GDM1 (cell line): Measurements from ENCODE around the gene PERM1.

Source experiments
- DNase-seq: peaks from one replicate; lab custom pipeline; 2025; lab: John Stamatoyannopoulos, UW

Gene PERM1

GRCh38 chr1:932776-933602 is 48.9 kb downstream of the PERM1 start:
- DNase-seq, result no peak

- DNase-seq, result no peak
These were observed 49.8 kb downstream of the PERM1 start for GRCh38 chr1:932173-932510.

- no peak for DNase-seq
These were observed 50.3 kb downstream of the PERM1 start for GRCh38 chr1:931380-932172.

- DNase-seq, result no peak
These were observed 51.2 kb downstream of the PERM1 start for GRCh38 chr1:930633-931138.

- no peak for DNase-seq
These were observed 51.9 kb downstream of the PERM1 start for GRCh38 chr1:929712-930632.

GRCh38 chr1:928825-929661 is 52.9 kb downstream of the PERM1 start:
- no peak for DNase-seq

GRCh38 chr1:927748-928147 is 54.1 kb downstream of the PERM1 start:
- DNase-seq, result no peak

GRCh38 chr1:927234-927633 is 54.7 kb downstream of the PERM1 start:
- no peak for DNase-seq

GRCh38 chr1:925561-926421 is 56.1 kb downstream of the PERM1 start:
- no peak for DNase-seq
